B cell (primary cell): ENCODE data around the gene ELFN1.

Experiments used
- CTCF ChIP-seq: fragments of 200-600 bp; IDR thresholded peaks from one replicate; pipeline ENCODE4 v1.8.0; 2022; ENCODE audit warnings: antibody characterized with exemption, mild to moderate bottlenecking
- EZH2 ChIP-seq: IDR thresholded peaks from 2 replicates; pipeline ENCODE4 v1.6.1; 2012; ENCODE audit warnings: borderline replicate concordance, low read depth, mild to moderate bottlenecking, moderate library complexity, low read length; ENCODE audit not compliant: insufficient read depth, poor library complexity, severe bottlenecking

GRCh38 chr7:1621718-1622117, 48.4 kb upstream of the ELFN1 start:
- no peak for TF ChIP-seq CTCF
- no peak for TF ChIP-seq EZH2
